D721Med (cell line): ENCODE measurements around the gene SLC11A2.

Experiments used
- DNase-seq: peaks from one replicate; pipeline ENCODE4 v3.0.0; 2011; ENCODE audit warnings: low spot score; ENCODE audit not compliant: insufficient read length
- FAIRE-seq: peaks from 2 replicates; lab custom pipeline; 2011; peaks lifted over from hg19 to GRCh38; lab: Jason Lieb, UNC
- TF ChIP-seq, protein P1 (sequence below): IDR thresholded peaks from 2 replicates; pipeline ENCODE4 v1.5.1; 2012; ENCODE audit warnings: mild to moderate bottlenecking, control low read depth; ENCODE audit not compliant: insufficient read depth; ENCODE audit errors: missing control alignments

SLC11A2 gene

DNA sequence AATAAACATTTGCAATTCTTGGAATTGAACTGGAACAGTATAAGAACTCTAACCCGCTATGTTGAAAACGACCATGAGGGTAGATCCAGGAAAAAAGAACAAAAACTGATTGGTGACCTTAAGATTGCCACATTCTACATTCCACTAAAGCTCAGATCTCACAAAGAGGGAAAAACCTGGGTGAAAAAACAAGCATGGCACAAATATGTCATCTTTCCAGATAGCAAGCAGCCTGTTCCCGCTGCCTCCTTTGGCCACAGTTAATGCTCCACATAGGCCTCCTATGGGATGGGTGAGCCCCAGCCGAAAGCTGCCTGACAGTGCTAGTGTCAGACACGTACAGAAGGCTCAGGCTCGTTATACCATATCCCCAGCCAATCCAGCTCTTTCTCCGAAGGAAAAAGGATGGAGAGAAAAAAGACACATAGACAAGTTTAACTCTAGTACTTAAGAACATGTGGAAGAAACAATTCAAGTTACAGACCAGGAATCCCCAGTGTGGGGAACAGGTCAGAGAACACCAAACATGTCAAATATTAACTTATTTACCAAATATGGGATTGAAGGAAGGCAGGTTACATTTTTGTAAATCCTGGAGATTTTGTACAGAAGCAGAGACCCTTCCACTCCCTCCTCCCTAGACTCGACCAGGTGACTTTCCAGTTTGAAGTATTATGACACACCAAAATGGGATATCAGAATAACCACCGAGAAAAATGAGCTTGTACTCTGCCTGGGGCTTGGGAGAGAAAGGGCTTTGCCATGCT, 36.6 kb upstream of the SLC11A2 start:
- no peak for DNase-seq
- TF ChIP-seq, protein P1, sequence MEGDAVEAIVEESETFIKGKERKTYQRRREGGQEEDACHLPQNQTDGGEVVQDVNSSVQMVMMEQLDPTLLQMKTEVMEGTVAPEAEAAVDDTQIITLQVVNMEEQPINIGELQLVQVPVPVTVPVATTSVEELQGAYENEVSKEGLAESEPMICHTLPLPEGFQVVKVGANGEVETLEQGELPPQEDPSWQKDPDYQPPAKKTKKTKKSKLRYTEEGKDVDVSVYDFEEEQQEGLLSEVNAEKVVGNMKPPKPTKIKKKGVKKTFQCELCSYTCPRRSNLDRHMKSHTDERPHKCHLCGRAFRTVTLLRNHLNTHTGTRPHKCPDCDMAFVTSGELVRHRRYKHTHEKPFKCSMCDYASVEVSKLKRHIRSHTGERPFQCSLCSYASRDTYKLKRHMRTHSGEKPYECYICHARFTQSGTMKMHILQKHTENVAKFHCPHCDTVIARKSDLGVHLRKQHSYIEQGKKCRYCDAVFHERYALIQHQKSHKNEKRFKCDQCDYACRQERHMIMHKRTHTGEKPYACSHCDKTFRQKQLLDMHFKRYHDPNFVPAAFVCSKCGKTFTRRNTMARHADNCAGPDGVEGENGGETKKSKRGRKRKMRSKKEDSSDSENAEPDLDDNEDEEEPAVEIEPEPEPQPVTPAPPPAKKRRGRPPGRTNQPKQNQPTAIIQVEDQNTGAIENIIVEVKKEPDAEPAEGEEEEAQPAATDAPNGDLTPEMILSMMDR, result no peak
- no peak for FAIRE-seq

DNA sequence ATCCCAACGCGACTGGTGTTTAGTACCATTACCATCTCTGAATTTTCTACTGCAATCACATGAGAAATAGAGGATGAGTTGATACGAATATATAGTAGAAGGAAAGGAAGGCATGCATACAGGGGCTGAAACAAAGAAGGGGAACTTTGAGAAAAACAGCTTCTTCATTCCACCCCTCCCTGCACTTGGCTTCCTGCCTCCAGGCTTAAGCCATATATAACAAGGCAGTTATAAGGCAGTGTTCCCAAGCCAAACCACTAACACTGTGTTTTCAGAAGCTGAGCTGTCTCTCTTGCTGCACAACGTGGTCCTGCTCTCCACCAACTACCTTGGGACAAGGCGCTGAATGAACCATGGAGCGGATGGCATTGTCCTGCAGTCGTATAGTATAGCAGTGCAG, 32.9 kb upstream of the SLC11A2 start:
- no peak for FAIRE-seq
- DNase-seq, result no peak
- TF ChIP-seq, protein P1, result no peak

DNA sequence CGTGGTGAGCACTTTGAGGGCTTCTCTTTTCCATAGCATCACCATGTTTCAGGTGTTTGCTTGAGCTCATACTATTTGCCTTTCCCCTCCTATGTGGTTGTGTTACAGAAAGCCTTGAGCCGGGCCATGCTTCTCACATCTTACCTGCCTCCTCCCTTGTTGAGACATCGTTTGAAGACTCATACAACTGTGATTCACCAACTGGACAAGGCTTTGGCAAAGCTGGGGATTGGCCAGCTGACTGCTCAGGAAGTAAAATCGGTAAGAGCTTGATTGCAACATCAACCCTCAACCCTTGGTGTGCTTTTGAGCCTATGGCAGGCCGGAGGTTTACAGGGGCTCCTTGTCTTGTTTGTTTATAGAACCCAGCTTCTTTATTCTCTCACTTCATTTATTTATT, 30.1 kb upstream of the SLC11A2 start:
- no peak for DNase-seq
- no peak for FAIRE-seq
- TF ChIP-seq, protein P1, result no peak

DNA sequence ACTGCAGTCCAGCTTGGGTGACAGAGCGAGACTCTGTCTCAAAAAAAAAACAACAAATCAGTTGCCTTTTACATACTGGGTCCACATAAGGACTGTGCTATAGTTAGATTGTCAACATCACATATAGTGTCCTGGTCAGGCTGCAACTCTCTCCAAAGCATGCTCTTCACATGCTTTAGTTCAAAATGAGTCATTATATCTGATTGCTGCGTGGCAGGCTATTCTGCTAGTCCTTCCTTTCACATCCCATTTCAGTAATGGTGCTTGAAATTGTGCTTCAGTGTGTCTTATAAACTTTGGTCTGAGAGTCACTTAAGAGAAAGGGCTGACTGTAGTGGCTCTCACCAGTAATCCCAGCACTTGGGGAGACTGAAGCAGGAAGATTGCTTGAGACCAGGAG, 28.9 kb upstream of the SLC11A2 start:
- no peak for FAIRE-seq
- no peak for DNase-seq
- TF ChIP-seq, protein P1, result no peak

DNA sequence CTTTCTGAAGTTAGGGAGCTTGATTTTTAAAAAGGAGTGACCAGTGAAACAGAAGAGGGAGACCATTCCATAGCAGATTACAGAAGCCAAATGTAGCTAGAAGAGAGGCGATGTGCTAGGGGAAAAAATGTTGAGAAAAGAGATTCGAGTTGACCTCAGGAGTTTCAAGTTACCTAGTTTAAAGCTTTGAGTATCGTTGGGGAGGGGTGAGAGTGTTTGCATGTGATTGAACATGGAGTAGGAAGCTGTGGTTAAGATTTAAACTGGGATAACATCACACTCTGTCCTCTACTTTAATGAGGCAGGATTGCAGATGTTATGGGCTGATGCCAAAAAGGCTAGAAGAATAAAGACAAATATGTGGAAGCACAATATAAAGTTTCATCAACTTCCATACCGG, 25.6 kb upstream of the SLC11A2 start:
- TF ChIP-seq, protein P1, result no peak
- no peak for FAIRE-seq

DNA sequence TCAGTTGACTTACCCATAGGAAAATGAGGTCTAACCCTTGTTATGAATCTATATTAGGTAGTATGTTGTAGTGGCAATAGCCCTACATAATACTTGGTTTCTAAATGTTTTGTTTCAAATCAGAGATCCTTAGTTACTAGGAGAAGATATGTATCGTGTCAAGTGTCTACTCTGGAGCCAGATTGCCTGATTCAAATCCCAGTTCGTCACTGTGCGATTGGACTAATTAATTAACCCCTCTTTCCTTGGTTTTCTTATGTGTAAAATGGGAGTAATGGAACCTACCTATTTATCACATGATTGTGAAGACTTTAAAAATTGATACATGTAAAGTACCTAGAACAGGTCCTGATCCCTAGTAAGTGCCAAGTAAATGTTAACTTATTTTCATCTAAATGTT, 23.3 kb upstream of the SLC11A2 start:
- DNase-seq (no peak), FAIRE-seq (no peak)
- TF ChIP-seq, protein P1, result no peak

More for the DNA sequence above, 25.6 kb upstream of the SLC11A2 start:
- DNase-seq, result no peak

DNA sequence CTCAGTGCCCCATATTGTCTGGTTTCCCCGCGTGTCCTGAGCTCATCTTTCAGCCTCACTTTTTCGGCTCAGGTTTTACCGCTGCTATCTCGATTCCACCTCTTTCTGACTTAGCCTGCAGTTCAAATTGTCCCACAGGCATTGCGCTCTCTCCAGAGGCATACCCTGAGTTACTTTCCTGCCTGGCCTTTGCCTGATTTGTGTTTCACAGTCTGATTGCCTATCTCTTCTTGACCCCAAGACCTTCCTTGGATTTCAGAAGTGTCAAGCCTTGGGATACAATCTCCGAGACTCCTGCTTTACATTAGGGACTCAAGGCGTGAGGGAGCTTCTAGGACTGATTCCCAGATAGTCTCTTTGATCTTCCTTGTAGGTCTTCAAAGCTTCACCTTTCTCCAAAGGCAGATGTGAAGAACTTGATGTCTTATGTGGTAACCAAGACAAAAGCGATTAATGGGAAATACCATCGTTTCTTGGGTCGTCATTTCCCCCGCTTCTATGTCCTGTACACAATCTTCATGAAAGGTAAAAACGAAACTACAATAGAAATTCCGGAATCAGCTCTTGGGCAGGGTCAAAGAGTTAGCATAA, 22.6 kb upstream of the SLC11A2 start:
- no peak for DNase-seq
- TF ChIP-seq, protein P1, result no peak
- no peak for FAIRE-seq
